SKM-1 treated with dmso at 0.1 percent for 144 hours (cell line): ENCODE data around the gene FAM117B.
"Not testable (repeated sequence)": the region's sequence is repeated elsewhere in the genome, so short reads cannot be mapped to it uniquely, and the experiment has no call there.

Source experiments
- DNase-seq: peaks from one replicate; lab custom pipeline; 2025; ENCODE audit not compliant: unreplicated experiment; lab: John Stamatoyannopoulos, UW

Gene FAM117B

GRCh38 chr2:202636213-202636513, 1.4 kb downstream of the FAM117B start:
- DNase-seq = no peak

- no peak for DNase-seq
These were observed 4.0 kb downstream of the FAM117B start for GRCh38 chr2:202638721-202639120.

GRCh38 chr2:202639231-202639630, 4.5 kb downstream of the FAM117B start:
- no peak for DNase-seq

GRCh38 chr2:202642567-202642966, 7.8 kb downstream of the FAM117B start:
- no peak for DNase-seq

- peak; percentile 26 for DNase-seq
These were observed 8.5 kb downstream of the FAM117B start for GRCh38 chr2:202643012-202643858.

GRCh38 chr2:202652119-202652518, 17.4 kb downstream of the FAM117B start:
- no peak for DNase-seq

GRCh38 chr2:202653890-202654289, 19.1 kb downstream of the FAM117B start:
- no peak for DNase-seq

- no peak for DNase-seq
These were observed 23.1 kb downstream of the FAM117B start for GRCh38 chr2:202657876-202658275.

GRCh38 chr2:202660796-202661195, 26.0 kb downstream of the FAM117B start:
- no peak for DNase-seq

- DNase-seq = no peak
These were observed 35.1 kb downstream of the FAM117B start for GRCh38 chr2:202669841-202670240.

- DNase-seq = no peak
These were observed 36.7 kb downstream of the FAM117B start for GRCh38 chr2:202671317-202672035.

- DNase-seq = not testable (repeated sequence)
These were observed 40.3 kb downstream of the FAM117B start for GRCh38 chr2:202675097-202675496.

- DNase-seq = no peak
These were observed 45.2 kb downstream of the FAM117B start for GRCh38 chr2:202679980-202680379.

- no peak for DNase-seq
These were observed 45.7 kb downstream of the FAM117B start for GRCh38 chr2:202680512-202680911.

GRCh38 chr2:202681688-202682205, 47.0 kb downstream of the FAM117B start:
- no peak for DNase-seq

- no peak for DNase-seq
These were observed 47.5 kb downstream of the FAM117B start for GRCh38 chr2:202682274-202682673.

- no peak for DNase-seq
These were observed 52.5 kb downstream of the FAM117B start for GRCh38 chr2:202687276-202687675.

- DNase-seq = no peak
These were observed 54.7 kb downstream of the FAM117B start for GRCh38 chr2:202689459-202689858.

- no peak for DNase-seq
These were observed 55.1 kb downstream of the FAM117B start for GRCh38 chr2:202689898-202690297.

- DNase-seq = no peak
These were observed 55.6 kb downstream of the FAM117B start for GRCh38 chr2:202690321-202690900.

- no peak for DNase-seq
These were observed 58.7 kb downstream of the FAM117B start for GRCh38 chr2:202693503-202693902.

- DNase-seq = no peak
These were observed 60.4 kb downstream of the FAM117B start for GRCh38 chr2:202695166-202695565.
